GM18505 (cell line): ENCODE measurements around the gene RTF1.

Experiments
- ATAC-seq: cut with Tn5 transposase; IDR thresholded peaks from one replicate; pipeline ENCODE4 v1.9.1; 2021; ENCODE audit not compliant: unreplicated experiment
- POLR2A ChIP-seq: IDR thresholded peaks from 4 replicates; pipeline ENCODE4 v1.6.1; 2011; ENCODE audit warnings: borderline replicate concordance; ENCODE audit not compliant: insufficient read depth, insufficient read length; ENCODE audit errors: extremely low read depth

Gene RTF1

GRCh38 chr15:41512940-41513505 lies 96.1 kb downstream of the RTF1 start:
- no peak for ATAC-seq
- TF ChIP-seq POLR2A, result no peak

GRCh38 chr15:41513506-41514227 lies 96.8 kb downstream of the RTF1 start, which contains the start of gene LTK:
Gene LTK (minus strand): TSS chr15:41513827. CDS start chr15:41513709, 118 bp downstream.
- TF ChIP-seq POLR2A, result no peak
- no peak for ATAC-seq

DNA sequence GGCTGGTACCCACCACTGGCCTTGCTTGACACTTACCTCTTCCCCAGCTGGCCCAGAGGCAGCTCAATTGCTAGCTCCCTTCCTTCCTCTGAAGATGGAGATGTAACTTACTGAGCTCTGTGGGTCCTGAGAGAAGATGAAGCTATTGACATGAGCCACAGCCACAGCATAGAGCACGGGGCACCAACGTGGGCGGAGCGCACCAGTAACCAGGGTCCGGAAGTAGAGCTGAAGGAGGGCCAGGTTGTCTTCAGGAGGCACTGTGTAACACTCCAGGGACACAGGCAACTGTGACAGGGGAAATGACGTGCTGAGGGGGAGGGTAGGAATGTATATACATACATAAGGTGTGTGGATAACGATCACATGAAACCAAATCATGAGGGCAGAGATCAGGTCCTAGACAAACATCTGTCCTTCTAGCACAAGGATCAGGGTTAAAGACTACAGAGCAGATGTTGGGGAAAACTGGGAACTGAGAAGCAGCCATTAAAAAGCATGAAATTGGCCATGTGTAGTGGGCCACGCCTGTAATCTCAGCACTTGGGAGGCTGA lies 101.1 kb downstream of the RTF1 start:
- no peak for TF ChIP-seq POLR2A

GRCh38 chr15:41520636-41521035 lies 103.7 kb downstream of the RTF1 start:
- no peak for TF ChIP-seq POLR2A

More for the DNA sequence above, 101.1 kb downstream of the RTF1 start:
- ATAC-seq, result no peak

GRCh38 chr15:41521614-41522013 lies 104.7 kb downstream of the RTF1 start:
- ATAC-seq, result no peak
- TF ChIP-seq POLR2A, result no peak

More at GRCh38 chr15:41520636-41521035, 103.7 kb downstream of the RTF1 start:
- no peak for ATAC-seq

DNA sequence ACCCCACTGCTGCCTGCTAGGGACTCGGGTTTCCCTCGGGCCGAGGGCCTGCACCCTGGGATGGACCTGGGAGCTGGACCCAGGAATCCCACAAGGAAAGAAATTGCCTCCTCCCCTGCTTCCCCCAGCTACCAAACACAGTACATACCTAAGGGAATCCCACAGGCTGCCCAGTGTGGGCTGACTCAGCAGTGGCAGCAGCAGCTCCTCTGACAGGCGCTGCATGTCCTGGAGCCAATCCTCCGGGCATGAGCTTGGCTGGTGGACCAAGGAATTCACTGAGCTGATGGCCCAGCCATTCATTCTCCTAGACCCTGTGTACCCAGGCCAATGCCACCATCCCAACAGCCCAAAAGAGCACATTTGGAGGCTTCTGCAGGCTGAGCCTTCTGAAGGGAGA lies 106.2 kb downstream of the RTF1 start:
- ATAC-seq, result no peak
- TF ChIP-seq POLR2A, result no peak

GRCh38 chr15:41530363-41530956 lies 113.6 kb downstream of the RTF1 start:
- no peak for TF ChIP-seq POLR2A
- no peak for ATAC-seq
